ENCODE measurements around the gene ELMO3. TPM values are rescaled to one million over a fixed set of nuclear protein-coding genes. Genes with fewer than 3 reads are reported as not detected.
A peak's percentile ranks its signal among the peaks of the same experiment; 100 is the strongest.

The ELMO3 gene
- total RNA-seq, 2 experiments from 2014 or later, result 5.0 to 5.6 TPM

DNA sequence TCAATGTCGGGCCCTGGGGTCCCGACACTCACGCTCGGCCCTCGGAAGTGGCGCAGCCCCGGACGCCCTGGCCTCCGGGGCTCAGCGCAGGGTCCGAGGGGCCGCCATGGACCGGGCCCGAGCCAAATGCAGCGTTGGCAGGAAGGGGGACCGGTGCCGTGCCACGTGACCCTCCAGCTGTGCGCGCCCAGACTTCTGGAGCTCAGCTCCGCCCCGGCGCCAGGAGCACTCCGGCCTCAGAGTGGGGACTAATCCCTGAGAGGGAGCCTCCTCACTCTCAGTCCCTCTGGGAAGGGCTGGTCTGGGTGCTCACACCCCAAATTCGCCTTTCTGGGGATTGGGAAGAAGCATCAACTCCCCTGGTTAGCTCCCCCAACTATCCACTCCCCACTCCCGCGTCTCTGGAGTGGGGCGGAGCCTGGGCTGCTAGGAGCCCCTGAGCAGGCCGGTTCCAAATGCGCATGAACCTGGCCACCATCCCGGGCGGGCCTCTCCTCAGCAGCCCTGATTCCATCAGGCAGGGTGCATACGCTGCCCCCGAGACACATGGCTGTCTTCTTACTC, 48.0 kb upstream of the ELMO3 start, which contains the start of gene B3GNT9:
B3GNT9 (minus strand) TSS at position 166 of the 564 bp plus-strand sequence. CDS start 513 bp downstream, outside the sequence.
- H3K36me3 Mint-ChIP-seq (ENCODE audit: low read depth), result peaks cover 31% of the 10 kb centered on the region
- H3K9me3 Mint-ChIP-seq, result no peaks in the 10 kb centered on the region
- peak within 1 kb of the TSS; percentile 63 for H3K4me3 Mint-ChIP-seq
- ChIA-PET POLR2A (interaction anchor here (0.6 to 1.8 kb wide), 7 partner anchors 8 to 208 kb away, joined by 3 to 5 read pairs (median 3); no protein-coding TSS in a partner anchor), CTCF (interaction anchor here (1.4 to 15.9 kb wide), 6 partner anchors 9 to 197 kb away, joined by 3 to 209 read pairs (median 7); partner anchors contain the start of genes FBXL8, HSF4, NOL3 and TRADD)
- H3K27ac Mint-ChIP-seq, result no peak within 1 kb of the TSS
- DNase-seq (peak; percentile 56), ATAC-seq (peak; percentile 25)
- intact Hi-C loops (cut with micrococcal nuclease), result no loop called here
- TF ChIP-seq, protein P1, sequence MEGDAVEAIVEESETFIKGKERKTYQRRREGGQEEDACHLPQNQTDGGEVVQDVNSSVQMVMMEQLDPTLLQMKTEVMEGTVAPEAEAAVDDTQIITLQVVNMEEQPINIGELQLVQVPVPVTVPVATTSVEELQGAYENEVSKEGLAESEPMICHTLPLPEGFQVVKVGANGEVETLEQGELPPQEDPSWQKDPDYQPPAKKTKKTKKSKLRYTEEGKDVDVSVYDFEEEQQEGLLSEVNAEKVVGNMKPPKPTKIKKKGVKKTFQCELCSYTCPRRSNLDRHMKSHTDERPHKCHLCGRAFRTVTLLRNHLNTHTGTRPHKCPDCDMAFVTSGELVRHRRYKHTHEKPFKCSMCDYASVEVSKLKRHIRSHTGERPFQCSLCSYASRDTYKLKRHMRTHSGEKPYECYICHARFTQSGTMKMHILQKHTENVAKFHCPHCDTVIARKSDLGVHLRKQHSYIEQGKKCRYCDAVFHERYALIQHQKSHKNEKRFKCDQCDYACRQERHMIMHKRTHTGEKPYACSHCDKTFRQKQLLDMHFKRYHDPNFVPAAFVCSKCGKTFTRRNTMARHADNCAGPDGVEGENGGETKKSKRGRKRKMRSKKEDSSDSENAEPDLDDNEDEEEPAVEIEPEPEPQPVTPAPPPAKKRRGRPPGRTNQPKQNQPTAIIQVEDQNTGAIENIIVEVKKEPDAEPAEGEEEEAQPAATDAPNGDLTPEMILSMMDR (IDR thresholded peaks at IDR 0.05), result no peak
- peaks cover 19% of the 10 kb centered on the region for H3K4me1 Mint-ChIP-seq (ENCODE audit: low read depth)
- H3K27me3 Mint-ChIP-seq, result peaks cover 21% of the 10 kb centered on the region

DNA sequence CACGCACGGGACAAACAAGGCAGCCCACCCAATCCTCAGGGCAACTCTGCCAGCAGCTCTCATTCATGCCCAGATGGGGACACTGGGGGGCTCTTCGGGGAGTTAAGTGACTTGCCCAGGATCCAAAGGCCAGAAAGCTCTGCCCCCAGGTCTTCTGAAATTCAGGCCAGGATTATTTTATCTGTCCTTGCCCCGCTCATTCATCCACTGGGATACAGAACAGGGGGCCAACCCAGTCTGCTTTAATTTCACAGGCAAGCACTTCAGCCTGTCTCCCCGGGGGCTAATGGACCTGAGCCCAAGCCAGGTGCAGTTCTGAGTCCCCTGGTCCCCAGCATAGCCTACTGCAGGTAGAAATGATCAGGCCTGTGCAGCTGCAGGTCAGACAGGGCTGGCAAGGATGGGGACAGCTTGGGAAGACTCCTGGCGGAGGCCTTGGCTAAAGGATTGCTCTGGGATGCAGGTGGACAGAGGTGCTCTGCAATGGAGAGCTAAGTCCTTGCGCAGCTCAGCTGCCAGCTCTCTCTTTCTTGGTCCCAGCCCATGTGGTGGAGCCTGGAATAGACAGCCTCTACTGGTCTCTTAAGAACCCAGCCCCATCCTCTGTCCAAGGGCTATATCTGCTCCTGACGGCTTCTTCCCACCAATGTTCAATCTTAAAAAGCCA, 47.4 kb upstream of the ELMO3 start:
- Mint-ChIP-seq H3K27me3 (peaks cover 27% of the 10 kb centered on the region), H3K27ac (no peak overlapping the region), H3K4me1 (ENCODE audit: low read depth) (peaks cover 25% of the 10 kb centered on the region), H3K9me3 (no peaks in the 10 kb centered on the region), H3K4me3 (peak overlapping the region; percentile 63), H3K36me3 (ENCODE audit: low read depth) (peaks cover 29% of the 10 kb centered on the region)
- intact Hi-C loops (cut with micrococcal nuclease), result no loop called here
- ChIA-PET CTCF (interaction anchor here (1.0 to 15.9 kb wide), 9 partner anchors 8 to 197 kb away, joined by 3 to 209 read pairs (median 5); partner anchors contain the start of genes CES3, FBXL8, HSF4 and NOL3), POLR2A (interaction anchor here (0.6 to 1.8 kb wide), 7 partner anchors 7 to 209 kb away, joined by 3 to 5 read pairs (median 3); no protein-coding TSS in a partner anchor)
- TF ChIP-seq, protein P1 (IDR thresholded peaks at IDR 0.05), result no peak
- no peak for DNase-seq
- ATAC-seq, result no peak

DNA sequence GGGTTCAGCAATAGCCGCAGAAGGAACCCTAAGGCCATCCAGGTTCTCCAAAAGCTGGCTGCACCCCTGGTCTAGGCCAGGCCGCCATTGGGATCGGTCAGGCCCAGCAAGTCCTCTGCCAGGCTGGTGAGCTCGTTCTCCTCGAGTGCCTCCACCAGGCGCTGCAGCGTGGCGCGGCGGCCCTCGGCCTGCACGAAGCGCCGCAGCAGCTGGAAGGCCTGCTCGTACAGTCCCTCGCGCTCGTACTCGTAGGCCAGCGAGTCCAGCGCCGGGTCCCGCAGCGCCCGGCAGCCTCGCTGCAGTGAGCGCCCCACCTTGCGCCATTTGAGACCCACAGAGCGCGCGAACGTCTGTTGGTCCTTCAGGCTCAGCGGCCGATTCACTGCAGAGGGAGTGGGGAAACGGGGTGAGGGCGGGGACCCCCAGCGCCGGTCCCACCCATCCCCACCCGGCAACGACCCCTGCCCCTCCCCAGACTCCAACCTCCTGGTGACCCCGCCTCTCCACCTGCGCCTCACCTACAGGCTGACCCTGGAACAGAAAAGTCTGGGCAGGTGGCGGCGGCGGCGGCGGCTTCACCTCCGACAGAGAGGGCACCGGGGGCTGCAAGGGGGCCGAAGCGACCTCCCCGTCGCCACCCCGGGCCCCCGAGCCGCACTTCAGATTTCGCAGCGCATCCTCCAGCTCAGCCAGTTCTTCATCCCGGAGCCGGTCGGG, 44.2 kb upstream of the ELMO3 start:
- TF ChIP-seq, protein P1 (IDR thresholded peaks at IDR 0.05), result no peak
- peak overlapping the region; percentile 66 for H3K4me3 Mint-ChIP-seq
- H3K27me3 Mint-ChIP-seq, result peaks cover 27% of the 10 kb centered on the region
- intact Hi-C loops (cut with micrococcal nuclease), result loop anchor here (5.0 kb wide), 4 partner anchors 122 to 202 kb away; no protein-coding TSS in a partner anchor
- H3K36me3 Mint-ChIP-seq (ENCODE audit: low read depth), result peaks cover 13% of the 10 kb centered on the region
- peaks cover 43% of the 10 kb centered on the region for H3K4me1 Mint-ChIP-seq (ENCODE audit: low read depth)
- DNase-seq, result no peak
- ATAC-seq, result no peak
- H3K27ac Mint-ChIP-seq, result no peak overlapping the region
- CTCF ChIA-PET, result interaction anchor here (0.6 to 15.9 kb wide), 69 partner anchors 9 to 267 kb away, joined by 3 to 209 read pairs (median 6); partner anchors contain the start of genes CBFB, CES3, CES4A and EXOC3L1
- POLR2A ChIA-PET, result interaction anchor here (0.8 to 2.3 kb wide), 8 partner anchors 23 to 176 kb away, joined by 3 to 5 read pairs (median 3); partner anchors contain the start of gene EXOC3L1
- no peaks in the 10 kb centered on the region for H3K9me3 Mint-ChIP-seq

DNA sequence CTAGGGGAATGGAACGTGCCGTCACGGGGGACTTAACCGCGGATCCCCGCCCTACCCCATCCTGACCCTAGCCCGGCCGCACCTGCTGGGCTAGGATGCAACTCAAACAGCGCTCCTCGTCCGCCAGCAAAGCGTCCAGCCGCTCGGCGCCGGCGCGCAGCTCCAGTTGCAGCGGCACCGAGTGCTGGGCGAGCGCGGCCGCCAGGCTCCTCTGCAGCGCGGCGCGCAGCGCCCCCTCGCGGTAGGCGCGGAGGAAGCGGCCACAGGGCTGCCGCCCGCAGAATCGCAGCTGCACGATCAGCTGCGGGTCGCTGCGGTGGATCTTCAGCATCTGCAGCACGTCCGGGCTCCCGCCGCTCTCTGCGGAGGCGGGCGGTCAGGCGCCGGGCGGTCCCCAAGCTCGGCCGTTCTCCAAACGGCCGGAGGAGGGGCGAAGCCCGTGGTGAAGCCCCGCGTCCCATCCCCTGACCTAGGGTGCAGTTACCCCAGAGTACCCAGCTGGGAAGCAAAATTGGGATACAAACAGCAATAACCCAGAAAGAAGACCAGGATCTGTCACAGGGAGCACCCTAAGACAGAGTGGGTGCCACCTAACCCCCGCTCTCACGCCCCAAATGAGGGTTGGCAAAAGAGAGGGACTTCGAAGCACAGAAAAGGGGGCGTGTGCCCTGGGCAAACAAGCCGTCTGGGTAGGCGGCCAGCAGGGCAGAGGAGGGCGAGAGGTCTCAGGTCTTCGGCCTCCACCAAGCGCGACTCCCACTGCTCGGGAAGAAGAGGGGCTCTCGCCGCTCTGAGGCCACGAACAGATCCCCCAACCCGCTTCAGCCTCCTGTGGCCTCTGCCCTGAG, 43.4 kb upstream of the ELMO3 start:
- Mint-ChIP-seq H3K36me3 (ENCODE audit: low read depth) (peaks cover 13% of the 10 kb centered on the region), H3K9me3 (no peaks in the 10 kb centered on the region), H3K4me1 (ENCODE audit: low read depth) (peaks cover 43% of the 10 kb centered on the region), H3K4me3 (peak overlapping the region; percentile 66), H3K27me3 (peaks cover 27% of the 10 kb centered on the region), H3K27ac (no peak overlapping the region)
- intact Hi-C loops (cut with micrococcal nuclease), result loop anchor here (5.0 kb wide), 4 partner anchors 123 to 203 kb away; no protein-coding TSS in a partner anchor
- ChIA-PET CTCF (interaction anchor here (0.6 to 15.9 kb wide), 70 partner anchors 8 to 274 kb away, joined by 3 to 209 read pairs (median 6); partner anchors contain the start of genes CBFB, CES3, CES4A and EXOC3L1), POLR2A (interaction anchor here (0.8 to 1.1 kb wide), 7 partner anchors 22 to 177 kb away, joined by 3 to 5 read pairs (median 3); partner anchors contain the start of gene EXOC3L1)
- TF ChIP-seq, protein P1 (IDR thresholded peaks at IDR 0.05), result peak; percentile 98
- DNase-seq (peak; percentile 80), ATAC-seq (peak; percentile 26)
